Stimulated activated CD4-positive, alpha-beta T cell treated with anti-CD3 and anti-CD28 coated beads, Interleukin-2, amount 100 ng/mL, for 48 hours (primary cell): ENCODE results near the gene VSTM5.
"Not testable (repeated sequence)": the region's sequence is repeated elsewhere in the genome, so short reads cannot be mapped to it uniquely, and the experiment has no call there.

Experiments used
- DNase-seq, 2 donors: peaks; one replicate each; pipeline ENCODE4 v3.0.0-alpha.2; 2020

VSTM5 gene

DNA sequence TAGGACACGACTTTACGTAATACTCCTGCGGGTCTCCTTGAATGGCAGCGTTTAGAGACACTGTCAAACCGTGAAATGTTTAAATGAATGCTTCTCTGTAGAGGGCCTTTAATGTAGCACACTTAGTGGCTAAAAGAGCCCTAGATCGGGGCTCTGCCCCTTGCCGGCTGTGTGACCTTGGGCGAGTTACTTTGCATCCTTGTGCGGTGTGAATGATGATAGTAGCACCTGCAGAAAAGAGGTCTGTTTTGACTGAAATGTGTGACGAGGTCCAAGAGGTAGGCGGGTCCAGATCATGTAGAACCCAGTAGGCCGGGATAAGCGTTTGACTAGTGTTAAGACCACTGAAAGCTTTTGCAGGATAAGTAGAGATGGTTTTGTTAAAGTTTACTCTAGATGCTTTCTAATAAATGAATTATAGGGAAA, 65.5 kb downstream of the VSTM5 start:
- DNase-seq = no peak

DNA sequence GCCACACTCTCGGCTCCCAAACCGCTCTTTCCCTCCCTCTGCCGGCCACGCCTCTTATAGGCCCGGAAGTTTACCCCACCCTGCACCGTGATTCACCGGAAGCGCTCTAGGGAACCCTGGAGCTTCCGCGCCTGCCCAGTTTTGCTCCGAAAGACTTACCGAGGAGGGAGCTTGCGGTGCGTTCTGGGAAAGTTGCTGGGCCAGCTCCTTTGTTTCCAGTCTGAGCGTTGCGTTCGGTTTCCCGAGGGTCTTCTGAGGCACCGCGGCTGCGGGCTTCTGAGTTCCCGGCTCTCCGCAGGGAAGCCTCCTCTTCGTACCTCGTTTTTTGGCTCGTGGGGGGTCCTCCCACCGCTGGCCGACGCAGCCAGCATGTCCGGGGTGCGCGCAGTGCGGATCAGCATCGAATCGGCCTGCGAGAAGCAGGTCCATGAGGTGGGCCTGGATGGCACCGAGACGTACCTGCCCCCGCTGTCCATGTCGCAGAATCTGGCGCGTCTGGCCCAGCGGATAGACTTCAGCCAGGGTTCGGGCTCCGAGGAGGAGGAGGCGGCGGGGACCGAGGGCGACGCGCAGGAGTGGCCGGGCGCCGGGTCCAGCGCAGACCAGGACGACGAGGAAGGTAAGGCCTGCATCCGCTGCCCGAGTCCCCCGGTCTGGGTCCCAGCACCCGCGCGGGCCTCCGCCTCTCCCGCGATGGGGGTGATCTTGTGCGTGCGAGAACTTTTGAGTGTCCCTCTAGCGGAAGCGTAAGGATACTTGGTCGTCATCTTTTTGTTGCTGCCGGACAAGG, 66.1 kb downstream of the VSTM5 start, which contains the start of gene MED17:
Gene MED17 (plus strand): TSS at position 138 of the 790 bp plus-strand sequence. CDS start 232 bp downstream, at position 370.
- DNase-seq = peak; percentile 81 to 87

DNA sequence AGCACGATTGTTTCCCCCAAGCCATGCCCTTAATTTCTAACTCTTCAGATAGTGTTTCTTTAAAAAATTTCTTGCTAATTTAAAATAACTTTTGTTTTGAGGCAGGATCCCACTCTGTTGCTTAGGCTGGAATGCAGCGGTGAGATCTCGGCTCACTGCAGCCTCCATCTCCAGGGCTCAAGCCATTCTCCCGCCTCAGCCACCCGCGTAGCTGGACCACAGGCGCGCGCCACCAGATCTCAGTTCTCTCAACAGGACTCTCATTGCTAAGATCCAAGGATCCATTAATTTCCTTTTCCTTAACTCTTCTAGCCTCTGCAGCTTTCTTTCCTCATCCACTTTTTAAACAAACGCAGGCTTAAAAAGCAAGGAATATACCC, 66.7 kb downstream of the VSTM5 start:
- DNase-seq = no peak

DNA sequence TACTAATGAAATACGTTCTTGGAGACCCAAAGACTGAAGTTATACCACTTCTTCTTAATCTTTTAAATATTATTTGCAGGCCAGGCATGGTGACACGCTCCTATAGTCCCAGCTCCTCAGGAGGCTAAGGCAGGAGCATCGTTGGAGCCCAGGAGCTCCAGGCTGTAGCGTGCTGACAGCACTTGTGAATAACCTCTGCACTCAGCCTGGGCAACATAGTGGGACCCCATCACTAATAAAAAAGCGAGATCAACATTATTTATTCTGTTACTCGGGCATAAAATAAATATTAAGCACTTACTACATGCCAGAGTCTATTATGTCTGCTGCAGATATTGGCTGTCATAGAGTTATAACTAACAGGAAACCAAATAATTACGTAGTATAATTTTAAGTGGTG, 67.1 kb downstream of the VSTM5 start:
- no peak for DNase-seq

DNA sequence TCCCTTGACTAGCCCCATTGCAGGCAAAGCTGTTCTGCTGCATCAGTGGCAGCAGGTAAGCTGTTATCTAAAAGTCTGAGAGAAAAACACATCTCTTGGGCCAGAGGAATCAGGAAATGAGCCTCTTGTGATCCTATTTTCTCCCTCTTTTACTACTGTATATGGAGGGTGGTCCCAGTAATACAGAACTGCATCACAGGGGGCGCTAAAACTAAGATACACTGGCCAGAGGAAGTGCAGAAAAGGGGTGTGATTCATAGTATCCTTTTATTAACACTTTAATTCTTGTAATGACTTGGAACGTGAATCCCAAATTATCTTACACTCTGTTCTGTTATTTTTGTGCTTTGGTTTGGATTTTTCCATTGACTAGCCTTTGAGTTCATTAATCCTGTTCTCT, 75.1 kb downstream of the VSTM5 start:
- peak; percentile 5 to 11 for DNase-seq

DNA sequence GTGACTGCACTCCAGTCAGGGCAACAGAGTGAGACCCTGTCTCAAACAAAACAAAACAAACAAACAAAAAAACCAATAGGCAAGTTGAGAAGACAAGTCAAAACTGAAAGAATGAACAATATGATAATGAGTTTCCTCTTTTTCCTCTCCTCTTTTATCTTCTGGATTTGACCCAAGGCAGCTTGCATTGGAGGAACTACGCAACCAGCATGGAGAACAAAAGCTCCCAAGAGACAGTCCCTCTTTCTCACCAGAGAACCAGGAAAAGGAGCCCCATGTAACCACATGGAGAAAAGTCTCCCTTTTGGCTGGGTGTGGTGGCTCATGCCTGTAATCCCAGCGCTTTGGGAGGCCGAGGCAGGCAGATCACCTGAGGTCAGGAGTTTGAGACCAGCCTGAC, 75.9 kb downstream of the VSTM5 start:
- DNase-seq = not testable (repeated sequence)

DNA sequence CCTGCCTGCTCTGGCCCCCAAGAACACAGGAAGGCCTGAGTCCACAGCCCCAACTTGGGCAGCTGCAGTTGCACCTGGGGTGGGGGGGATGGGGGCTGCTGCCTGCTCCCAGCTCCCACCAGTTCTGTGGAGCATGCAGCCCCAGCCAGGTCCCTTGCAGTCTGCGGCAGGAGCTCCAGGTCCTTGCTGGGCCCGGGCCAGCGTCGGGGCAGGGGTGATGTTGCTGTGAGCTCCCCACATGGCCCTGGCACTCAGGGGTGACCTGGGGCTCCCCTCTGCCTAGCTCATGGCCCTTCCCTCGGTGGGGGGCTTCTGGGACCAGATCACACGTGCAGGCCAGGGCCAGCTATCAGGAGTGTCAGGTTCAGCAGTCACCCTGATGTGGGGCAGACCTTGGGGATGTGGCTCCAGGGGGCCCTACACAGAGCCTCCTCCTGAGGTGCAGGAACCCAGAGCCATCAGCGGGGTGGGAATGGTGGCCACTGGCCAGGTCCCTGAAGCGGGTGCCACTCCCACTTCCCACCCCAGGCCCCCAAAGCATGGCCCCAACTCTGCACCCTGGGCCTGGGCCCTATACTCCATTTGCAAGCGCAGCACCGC, 76.7 kb downstream of the VSTM5 start:
- DNase-seq = no peak

DNA sequence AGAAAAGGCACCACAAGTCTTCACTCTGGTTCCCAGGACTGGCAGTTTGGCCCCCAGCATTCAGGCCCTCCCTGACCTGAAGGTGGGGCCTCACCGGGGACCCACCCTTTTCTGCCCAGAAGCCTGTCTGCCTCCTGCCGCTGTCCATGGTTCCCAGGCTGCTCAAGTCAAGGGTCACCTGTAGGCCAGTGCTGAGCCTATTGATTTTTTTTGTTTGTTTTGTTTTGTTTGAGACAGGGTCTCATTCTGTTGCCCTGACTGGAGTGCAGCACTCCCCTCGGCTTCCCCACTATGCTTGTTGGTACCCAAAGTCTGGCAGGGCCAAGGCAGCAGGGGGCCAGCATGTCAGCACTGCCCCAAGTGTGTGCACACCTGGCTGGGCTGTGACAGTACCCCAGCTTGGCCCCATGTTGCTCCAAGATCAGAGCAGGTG, 77.4 kb downstream of the VSTM5 start:
- no peak for DNase-seq

DNA sequence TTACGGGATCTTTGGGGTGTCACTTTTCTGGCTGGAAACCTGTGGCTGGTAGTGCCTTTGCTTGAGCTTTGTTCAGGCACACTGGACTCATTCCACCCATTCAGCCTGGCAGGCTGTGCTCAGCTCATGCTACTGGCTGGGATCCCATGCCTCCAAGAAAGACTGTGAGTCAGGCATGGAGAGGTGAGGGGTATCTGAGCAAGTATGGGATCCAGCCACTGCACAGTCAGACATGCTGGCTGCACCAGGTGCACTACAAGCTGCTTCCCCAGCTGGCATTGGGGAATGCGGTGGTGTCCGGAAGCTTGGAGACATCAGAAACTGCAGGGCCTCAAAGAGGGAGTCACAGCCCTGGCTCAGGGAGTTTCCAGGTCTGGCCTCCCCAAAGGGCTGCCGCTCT, 78.3 kb downstream of the VSTM5 start:
- DNase-seq = no peak

DNA sequence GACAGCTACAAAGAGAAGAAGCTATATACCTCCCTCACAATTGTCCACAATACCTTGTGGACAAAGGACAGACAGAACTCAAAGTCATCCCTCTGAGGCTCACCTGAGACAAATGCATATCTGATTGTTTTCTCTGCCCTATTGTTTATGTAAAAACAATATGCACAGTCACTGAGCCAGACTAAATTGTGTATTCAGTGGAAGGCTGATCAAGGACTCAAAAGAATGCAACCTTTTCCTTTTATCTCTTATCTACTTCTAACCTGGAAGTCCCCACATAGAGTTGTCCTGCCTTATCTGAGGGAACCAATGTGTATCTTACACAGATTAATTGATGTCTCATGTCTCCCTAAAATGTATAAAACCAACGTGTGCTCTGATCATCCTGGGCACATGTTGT, 80.3 kb downstream of the VSTM5 start:
- DNase-seq = no peak
